CD4-positive, alpha-beta T cell treated with Interleukin-4 for 1 hour (primary cell): ENCODE results near the gene HNRNPUL1.
A peak's percentile ranks its signal among the peaks of the same experiment; 100 is the strongest.

Experiments
- DNase-seq, 2 donors: peaks; one replicate each; pipeline ENCODE4 v3.0.0-alpha.2; 2020 to 2022

HNRNPUL1 gene

GRCh38 chr19:41309180-41310032, 45.2 kb downstream of the HNRNPUL1 start:
- peak in 1 of 2 donors; percentile 31 for DNase-seq

- peak; percentile 90 to 91 for DNase-seq
Measured at GRCh38 chr19:41310033-41310831, 46.1 kb downstream of the HNRNPUL1 start, which contains the start of gene CCDC97. Gene CCDC97 (plus strand): TSS chr19:41310172. CDS start chr19:41310311, 139 bp downstream.

GRCh38 chr19:41311072-41311471, 46.9 kb downstream of the HNRNPUL1 start:
- no peak for DNase-seq

DNA sequence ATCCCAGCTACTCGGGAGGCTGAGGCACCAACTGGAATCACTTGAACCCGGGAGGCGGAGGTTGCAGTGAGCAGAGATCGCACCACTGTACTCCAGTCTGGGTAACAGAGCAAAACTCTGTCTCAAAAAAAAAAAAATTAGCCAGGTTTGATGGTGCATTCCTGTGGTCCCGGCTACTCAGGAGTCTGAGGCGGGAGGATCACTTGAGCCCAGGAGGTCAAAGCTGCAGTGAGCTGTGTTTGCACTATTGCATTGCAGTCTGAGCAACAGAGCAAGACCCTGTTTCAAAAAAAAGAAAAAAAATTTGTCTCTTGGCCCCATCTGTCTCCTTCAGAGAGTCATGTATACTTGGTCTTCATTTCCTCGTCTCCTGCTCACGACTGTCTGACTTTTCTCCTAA, 47.4 kb downstream of the HNRNPUL1 start:
- no peak for DNase-seq

GRCh38 chr19:41316306-41316920, 52.2 kb downstream of the HNRNPUL1 start:
- no peak for DNase-seq

- no peak for DNase-seq
Measured at GRCh38 chr19:41318696-41319499, 54.7 kb downstream of the HNRNPUL1 start.

DNA sequence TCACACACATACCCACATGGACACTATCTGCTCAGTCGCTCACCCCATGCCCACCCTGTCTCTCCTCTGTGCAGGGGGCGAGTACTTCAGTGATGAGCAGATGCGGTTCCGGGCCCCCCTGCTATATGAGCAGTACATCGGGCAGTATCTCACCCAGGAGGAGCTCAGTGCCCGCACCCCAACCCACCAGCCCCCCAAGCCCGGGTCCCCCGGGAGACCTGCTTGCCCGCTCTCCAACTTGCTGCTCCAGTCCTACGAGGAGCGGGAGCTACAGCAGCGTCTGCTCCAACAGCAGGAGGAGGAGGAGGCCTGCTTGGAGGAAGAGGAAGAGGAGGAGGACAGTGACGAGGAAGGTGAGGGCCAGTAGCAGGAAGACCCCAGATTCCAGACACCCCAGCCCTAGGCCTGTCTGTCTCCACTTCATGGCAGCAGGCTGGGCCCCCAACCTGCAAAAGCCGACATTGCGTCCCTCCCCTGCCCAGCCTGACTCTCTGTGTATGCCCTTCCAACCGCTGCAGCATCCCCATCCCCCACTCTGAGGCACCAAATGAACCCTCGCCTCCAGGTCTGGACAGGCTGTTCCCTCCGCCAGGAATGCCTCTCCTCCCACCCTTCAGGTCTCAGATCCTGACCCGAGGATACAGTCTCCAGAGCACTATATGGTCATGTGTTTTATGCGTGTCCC, 55.5 kb downstream of the HNRNPUL1 start:
- DNase-seq = no peak

GRCh38 chr19:41320185-41320518, 56.0 kb downstream of the HNRNPUL1 start:
- no peak for DNase-seq

- no peak for DNase-seq
Measured at GRCh38 chr19:41320568-41320967, 56.4 kb downstream of the HNRNPUL1 start.

GRCh38 chr19:41321204-41321599, 57.0 kb downstream of the HNRNPUL1 start:
- no peak for DNase-seq

DNA sequence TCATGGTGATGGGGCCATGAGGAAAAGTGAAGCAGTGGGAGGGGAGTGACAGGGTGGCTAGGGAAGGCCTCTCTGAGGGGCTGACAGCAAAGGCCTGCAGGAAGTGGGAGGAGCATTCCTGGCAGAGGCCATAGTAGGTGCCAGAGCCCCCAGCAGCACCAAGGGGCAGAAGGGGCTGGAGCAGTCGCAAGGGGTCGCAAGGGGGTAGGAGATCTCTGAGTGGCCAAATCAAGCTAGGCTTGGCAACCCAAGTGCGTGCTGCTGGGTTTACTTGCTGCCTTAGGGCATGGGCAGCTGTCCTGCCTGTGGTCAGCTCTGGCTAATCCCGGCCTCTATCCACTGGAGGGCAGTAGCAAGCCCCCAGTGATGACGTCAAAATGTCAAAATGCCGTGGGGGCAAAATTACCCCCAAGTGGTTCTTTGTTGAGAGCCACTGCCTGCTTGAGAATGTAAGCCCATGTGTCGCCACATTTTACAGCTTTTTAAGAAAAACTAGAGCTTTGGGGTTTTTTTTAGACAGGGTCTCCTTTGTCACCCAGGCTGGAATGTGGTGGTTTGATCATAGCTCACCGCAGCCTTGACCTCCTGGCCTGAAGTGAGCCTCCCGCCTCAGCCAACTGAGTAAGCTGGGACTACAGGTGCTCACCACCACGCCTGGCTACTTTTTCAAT, 57.6 kb downstream of the HNRNPUL1 start:
- no peak for DNase-seq

- DNase-seq = no peak
Measured at GRCh38 chr19:41322451-41322850, 58.3 kb downstream of the HNRNPUL1 start.

DNA sequence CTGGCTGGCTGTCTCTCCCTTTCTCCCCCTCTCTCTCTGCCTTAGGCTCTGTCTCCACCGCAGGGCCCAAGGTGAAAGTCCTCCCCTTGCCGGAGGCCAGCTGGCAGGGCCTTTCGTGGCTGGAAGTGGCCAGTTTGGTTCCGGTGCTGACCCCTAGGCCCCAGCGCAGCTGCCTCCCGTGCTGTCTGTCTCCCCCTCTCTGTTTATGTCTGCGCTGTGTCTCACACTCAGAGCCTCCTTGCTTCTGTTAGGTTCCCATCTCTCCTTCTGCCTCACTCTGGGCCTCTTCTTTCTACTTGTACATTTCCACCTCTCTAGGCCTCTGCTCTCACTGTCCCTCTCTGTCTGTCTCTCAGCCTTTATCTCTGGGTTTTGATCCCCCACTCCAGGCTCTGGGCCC, 58.9 kb downstream of the HNRNPUL1 start:
- no peak for DNase-seq

DNA sequence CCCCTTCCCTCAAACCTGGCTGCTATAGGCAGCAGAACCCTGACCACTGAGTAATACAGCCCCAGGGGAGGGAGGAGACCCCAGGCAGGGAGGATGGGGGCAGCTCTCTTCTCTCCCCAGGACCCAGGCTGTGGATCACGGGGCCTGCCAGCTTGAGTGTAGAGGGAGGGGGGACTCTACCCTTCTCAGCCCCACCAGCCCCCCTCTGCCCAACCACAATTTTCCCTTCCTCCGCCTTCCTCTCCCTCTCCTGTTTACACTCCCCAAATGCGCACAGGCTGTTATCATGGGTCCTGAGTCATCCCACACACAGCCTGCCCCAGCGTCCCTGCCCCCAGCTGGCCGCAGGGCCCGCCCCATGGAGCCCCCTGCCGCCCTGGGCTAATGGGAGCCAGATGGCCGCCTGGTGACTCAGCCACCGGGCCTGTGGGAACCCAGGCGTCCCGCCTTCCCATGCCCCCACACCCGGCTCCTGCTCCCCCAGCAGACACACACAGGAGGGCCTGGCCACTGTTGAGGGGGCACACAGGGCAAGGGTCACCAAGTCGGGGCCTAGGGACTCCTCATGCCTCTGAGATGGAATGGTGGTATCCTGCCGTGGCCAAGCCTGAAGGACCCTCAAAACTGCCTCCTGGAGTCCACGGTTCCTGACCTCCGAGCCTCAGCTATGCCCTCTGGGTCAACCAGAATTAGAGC, 59.4 kb downstream of the HNRNPUL1 start:
- DNase-seq = no peak

DNA sequence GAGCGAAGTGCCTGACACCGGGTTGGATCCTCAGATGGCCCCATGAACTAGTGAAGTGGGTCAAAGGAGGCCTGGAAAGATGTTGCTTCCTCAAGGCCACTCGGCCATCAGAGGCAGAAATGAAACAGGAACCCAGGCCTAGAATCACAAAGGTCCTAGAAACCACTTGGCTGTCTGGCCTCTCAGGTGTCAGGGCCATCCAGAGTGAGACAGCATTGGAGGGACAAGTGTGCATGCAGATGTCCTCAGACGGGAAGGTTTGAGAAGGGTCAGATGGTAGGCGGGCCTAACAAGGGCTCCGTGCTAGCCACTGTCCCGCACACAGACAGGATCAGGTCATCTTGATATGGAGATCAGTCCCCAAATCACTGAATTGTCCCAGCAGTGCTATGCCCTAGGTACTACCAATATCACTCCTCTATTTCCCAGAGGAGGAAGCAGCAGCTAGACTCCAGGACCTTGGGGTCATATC, 60.1 kb downstream of the HNRNPUL1 start:
- no peak for DNase-seq

- DNase-seq = no peak
Measured at GRCh38 chr19:41324921-41325639, 60.9 kb downstream of the HNRNPUL1 start.

DNA sequence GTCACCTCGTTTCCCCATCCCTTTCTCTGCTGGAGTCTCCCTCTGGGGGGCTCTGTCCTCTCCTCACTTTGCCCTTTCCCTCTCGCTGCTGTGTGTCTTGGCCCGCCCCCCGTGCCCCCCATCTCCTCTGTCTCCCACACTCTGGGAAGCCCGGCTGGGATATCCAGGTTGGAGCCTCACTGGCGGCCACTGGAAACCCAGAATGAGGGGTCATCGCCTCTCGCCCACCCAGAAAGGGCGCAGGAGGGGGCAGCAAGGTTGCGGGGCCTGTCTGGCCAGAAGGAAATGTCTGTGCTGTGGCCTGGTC, 61.4 kb downstream of the HNRNPUL1 start:
- DNase-seq = no peak

DNA sequence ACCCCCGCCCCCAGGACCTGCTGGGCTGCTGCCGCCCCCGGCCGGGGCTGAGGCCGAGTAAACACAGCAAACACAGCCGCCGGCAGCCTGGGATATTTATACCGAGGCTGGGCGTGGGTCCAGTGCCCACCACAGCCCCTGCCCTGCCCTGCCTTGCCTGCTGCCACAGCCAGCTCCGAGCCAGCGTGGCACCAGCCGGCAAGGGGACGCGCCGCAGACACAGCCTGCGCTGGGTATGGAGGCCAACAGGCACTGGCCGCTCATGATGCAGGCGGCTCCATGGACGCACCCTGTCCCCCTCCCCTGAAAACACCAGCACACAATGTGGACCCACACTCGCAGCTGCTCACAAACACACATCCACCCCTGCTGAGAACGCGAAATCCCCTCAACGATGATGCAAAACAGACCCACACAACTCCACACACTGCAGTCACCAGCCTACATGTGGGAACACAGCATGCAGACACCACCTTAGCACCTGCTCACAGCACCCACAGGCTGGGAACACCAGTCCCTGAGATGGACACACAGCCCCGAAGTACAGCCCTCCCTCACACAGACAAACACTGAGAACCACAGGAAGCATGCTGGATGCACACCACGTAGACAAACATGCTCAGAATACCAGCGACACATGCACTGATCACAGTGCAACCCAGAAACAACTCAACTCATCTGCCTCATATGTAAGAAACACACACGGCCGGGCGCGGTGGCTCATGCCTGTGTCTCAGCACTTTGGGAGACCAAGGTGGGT, 62.0 kb downstream of the HNRNPUL1 start:
- peak; percentile 35 to 62 for DNase-seq

- DNase-seq = no peak
Measured at GRCh38 chr19:41327076-41327575, 63.0 kb downstream of the HNRNPUL1 start.
